GM21737 (cell line): Measurements from ENCODE around the gene VGLL2.
"Not testable (repeated sequence)": the region's sequence is repeated elsewhere in the genome, so short reads cannot be mapped to it uniquely, and the experiment has no call there.

Experiments used
- ATAC-seq: cut with Tn5 transposase; IDR thresholded peaks from one replicate; pipeline ENCODE4 v1.9.1; 2021; ENCODE audit warnings: mild to moderate bottlenecking, moderate library complexity; ENCODE audit not compliant: unreplicated experiment

The VGLL2 gene, protein sequence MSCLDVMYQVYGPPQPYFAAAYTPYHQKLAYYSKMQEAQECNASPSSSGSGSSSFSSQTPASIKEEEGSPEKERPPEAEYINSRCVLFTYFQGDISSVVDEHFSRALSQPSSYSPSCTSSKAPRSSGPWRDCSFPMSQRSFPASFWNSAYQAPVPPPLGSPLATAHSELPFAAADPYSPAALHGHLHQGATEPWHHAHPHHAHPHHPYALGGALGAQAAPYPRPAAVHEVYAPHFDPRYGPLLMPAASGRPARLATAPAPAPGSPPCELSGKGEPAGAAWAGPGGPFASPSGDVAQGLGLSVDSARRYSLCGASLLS

DNA sequence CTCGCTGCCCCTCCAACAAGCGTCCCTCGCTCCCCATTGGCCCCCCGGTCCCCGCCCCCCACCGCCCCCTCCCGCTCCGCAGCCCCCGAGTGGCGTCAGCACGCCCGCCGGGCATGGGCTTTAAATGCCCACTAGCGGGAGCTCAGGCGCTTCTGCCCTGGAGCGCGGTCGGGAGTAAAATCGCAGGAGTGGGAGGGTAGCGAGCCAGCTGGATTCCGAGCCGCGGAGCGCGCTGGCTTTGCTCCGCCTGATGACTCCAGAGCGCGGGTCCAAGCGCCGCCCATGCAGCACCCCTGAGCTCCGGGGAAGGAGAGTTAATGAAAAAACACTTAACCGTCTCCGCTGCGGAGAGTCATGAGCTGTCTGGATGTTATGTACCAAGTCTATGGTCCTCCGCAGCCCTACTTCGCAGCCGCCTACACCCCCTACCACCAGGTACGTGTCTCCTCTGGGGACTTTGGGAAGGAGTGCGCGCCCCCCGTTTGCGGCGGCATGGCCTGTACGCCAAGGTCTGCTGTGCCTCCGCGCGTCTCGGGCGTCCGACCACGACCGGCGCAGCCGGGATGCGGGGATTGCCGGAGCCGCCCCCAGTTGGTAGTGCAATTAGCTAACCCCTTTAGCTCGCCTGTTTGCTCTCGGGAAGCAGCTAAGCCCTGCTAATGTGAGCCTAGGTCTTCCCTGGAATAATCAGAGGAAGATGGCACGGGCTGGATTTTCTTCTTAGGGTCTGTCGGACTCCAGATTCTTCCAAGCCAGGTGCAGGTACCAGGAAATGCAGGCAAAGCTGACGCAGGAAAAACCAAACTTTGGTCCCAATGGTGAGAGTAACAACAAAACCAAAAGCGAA lies at the start of gene VGLL2:
VGLL2 (plus strand) TSS at position 149 of the 847 bp plus-strand sequence; CDS start at position 355, 206 bp downstream.
- no peak for ATAC-seq

DNA sequence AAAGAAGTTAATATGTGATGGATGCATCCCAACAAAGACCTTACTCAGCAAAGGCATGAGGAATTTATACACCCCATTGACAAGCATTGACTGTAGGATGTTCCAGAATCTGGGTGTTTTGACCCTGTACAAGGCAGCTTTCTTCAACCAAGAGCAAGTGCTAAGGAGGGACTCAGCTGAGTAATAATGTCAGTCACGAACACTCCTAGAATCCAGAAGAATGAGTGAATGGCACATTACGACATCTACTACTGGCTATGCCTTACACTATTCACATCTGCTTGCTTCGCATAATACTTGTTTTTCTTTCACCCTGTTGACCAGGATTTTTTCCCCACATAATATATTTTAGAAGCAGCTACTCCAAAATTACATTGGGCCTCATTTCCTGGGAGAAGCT lies 42.5 kb upstream of the VGLL2 start:
- ATAC-seq = no peak

DNA sequence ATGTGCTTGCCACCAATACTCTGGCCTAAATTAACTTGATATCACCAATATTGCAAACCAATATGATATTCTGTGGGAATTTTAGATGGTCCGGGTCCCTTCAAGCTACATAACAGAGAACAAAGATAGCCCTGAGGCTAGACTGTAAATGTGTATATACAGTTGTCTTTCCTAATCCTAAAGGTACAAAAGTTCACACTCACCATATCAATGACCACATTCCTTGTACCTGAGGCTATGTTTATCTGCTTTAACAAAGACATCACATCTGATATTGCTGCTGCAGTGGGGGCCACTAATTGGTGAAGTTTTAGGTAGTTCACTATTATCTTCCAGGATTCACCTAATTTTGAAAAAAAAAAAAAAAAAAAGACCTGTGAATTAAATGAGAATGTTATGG lies 38.6 kb upstream of the VGLL2 start:
- ATAC-seq = no peak

DNA sequence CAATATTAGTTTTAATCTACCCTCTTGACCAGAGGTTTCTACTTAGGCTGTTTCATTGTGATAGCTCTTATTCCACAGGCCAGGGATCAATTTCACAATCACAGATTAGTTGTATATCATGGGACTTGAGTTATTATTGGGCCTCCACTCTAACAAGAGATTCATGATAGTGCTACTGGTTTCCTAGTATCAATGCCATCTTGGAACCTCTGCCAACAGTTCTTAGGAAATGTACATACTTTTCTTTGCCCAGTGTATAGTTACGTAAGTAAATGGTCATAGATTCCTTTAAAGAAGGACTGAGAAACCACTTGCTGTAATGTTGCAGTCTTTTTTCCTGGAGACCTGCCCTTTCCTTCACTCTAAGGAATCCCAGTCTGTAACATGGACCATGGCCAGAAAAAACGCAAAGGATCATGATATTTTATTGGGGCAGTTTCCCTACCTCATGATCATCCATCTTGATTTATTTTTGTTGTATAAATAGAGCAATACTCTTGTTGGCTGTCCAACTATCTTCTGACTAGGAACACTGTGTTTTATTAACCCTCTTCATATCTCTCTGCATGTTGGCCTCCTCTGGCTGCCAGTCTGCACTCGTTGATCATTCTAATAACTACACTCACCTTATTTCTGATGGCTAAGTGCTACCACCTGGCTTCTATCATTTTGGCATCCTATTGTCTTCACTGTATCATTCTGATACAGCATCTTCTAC lies 38.0 kb upstream of the VGLL2 start:
- no peak for ATAC-seq

DNA sequence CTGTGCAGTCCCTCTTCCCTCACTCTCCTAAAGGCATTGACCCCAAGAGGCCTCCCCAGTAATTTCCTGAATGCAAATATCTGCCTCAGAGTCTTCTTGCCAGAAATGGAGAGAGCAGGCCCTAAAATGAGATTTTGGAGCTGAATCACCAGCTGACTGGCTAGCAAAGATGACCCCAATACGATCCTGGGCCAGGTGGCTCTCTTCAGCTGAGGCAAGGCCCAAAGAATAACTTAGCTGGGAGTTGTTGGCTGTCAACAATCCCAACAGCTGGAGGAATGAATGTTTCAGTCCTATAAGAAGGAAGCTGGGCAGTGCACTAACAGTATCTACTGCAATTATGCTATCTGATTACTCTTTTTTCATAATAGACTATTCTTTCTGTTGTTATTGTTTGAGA lies 37.2 kb upstream of the VGLL2 start:
- ATAC-seq = no peak

DNA sequence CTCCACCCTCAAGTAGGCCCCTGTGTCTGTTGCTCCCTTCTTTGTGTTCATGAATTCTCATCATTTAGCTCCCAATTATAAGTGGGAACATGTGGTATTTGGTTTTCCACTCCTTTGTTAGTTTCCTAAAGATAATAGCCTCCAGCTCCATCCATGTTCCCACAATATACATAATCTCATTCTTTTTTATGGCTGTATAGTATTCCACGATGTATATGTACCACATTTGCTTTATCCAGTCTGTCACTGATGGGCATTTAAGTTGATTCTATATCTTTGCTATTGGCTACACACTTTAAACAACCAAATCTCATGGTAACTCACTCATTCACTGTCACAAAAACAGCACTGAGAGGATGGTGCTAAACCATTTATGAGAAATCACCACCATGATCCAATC lies 35.5 kb upstream of the VGLL2 start:
- ATAC-seq = no peak

DNA sequence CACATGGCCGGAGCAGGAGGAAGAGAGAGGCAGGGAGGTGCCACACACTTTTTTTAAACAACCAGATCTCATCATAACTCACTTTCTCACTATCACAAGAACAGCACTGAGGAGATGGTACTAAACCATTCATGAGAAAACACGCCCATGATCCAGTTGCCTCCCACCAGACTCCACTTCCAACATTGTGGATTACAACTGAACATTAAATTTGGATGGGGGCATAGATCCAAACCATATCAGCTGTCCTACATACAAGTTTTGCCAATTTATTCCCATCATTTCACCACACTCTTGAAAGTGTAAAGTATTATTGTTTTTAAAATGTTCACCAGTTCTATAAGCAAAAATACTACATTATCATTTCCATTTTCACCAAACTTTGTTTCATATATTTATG lies 33.9 kb upstream of the VGLL2 start:
- ATAC-seq = no peak

DNA sequence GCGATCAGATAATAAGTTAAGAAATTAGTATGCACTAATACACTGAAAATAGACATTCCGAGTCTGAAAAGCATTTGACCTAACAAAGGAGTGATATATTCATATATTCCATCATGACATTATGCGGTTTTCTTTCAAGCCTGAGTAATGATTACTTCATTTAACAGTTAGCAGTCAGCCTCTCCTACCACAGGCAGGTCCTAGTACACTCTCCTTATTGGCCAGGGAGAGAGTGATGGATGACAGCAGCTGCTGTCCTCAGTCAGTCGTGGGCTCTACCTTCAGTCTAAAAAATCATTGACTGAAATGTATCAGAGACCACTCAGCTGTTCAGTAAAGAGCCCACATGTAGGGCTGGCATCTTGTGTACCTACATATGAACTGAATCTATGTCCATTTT lies 33.2 kb upstream of the VGLL2 start:
- ATAC-seq = no peak

DNA sequence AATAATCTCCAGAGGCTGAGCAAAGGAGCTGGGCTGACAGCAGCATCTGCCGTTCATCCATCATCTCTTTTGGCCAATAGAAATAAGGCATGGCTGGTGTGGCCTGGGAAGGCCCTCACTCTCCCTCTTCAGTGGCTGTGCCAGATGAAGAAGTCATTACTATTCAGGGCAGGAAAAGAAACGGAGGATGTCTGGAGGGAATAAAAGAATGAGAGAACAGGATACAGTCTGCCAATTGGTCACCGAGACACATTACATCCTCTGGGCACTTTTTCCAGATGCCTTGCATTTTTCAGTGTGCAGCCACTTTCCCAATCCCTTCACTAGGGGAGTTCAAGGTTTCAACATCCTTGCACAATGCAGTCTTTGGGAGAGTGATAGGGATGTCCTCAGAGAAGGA lies 32.2 kb upstream of the VGLL2 start:
- no peak for ATAC-seq

DNA sequence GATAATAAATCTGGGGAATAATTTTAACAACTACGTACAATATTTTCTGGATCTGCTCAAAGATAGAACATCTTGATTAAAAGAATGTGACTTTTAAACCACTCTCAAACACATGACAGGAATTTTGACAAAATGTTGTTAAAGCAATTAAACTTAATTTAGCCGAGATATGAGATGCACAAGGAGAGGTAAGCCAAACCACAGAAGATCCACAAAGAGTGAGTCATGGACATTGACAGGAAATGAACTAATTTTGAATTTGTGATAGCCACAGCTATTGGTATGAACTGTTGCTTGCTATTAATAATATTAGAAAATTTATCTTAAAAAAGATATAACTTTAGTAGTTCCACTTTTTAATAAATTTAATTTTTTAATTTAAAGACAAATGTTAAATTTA lies 27.8 kb upstream of the VGLL2 start:
- ATAC-seq = no peak

DNA sequence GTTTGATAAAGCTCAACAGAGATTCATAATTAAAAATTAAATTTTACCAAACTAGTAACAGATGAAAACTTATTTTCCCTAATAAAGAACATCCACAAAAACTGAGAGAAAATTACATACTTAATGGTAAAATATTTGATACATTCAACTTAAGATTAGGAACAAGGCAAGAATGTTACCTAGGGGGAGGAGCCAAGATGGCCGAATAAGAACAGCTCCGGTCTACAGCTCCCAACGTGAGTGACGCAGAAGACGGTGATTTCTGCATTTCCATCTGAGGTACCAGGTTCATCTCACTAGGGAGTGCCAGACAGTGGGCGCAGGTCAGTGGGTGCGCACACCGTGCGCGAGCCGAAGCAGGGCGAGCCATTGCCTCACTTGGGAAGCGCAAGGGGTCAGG lies 20.8 kb upstream of the VGLL2 start:
- not testable (repeated sequence) for ATAC-seq

DNA sequence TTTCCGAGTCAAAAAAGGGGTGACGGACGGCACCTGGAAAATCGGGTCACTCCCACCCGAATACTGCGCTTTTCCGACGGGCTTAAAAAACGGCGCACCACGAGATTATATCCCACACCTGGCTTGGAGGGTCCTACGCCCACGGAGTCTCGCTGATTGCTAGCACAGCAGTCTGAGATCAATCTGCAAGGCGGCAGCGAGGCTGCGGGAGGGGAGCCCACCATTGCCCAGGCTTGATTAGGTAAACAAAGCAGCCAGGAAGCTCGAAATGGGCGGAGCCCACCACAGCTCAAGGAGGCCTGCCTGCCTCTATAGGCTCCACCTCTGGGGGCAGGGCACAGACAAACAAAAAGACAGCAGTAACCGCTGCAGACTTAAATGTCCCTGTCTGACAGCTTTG lies 20.4 kb upstream of the VGLL2 start:
- ATAC-seq = not testable (repeated sequence)

DNA sequence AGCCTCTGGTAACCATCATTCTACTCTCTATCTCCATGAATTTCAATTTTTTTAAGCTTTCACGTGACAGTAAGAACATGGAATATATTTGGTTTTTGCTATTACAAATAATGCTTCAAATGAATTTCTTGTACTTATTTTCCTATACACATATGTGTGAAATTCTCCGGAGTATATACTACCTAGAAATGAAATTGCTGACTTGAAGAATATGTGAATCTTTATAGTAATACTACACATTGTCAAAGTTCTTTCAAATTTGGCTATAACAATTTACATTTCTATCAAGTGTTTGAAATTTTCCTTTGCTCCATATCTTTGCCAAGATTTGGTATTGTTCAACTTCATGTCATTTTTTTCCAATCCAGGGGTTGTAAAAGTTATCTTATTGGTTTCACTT lies 11.6 kb upstream of the VGLL2 start:
- no peak for ATAC-seq

DNA sequence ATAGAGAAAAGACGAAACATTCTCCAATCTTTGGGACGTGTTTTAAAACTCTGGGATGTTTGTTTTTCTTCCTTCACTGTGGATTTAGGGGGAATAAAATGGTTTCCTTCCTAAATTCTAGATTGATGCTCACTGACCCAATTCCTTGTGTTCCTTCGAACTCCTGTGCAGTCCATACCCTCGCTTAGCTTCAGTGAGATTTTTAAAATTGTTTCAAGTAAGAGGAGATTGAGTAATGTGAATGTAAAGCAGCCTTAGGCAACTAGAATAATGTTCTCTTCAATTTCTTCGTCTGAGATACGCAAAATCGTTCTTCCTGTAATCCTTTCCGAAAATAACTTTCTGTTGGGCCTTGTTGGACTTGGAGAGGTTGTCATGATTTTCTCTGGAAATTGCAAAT lies 2.6 kb upstream of the VGLL2 start:
- ATAC-seq = no peak

DNA sequence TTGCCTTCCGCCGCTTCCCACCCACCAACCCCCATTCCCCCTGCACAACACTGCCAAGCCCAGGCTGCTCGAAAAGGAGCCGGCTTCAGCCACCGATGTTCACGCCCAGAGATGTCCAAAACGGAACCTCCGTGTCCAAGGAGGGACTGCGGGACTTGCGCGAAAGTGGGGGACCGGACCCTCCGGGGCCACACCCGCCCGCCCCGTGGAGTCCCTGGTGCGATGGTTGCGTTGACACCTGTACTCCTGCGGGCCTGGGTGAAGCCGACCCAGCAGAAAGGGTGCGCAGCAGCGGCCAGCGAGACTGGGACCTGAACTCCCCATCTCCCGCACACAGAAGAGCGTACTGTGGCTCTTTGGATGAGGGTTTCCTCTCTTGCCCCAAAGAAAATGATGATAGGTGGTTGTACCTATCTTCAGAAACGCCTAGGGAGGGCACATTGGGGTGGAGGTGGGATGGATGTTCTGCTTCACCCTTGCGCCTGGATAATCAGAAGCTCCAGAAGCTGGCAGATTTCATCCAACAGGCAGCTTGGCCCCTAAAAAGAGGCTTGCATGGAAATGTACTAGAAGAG lies 1.9 kb upstream of the VGLL2 start:
- no peak for ATAC-seq

DNA sequence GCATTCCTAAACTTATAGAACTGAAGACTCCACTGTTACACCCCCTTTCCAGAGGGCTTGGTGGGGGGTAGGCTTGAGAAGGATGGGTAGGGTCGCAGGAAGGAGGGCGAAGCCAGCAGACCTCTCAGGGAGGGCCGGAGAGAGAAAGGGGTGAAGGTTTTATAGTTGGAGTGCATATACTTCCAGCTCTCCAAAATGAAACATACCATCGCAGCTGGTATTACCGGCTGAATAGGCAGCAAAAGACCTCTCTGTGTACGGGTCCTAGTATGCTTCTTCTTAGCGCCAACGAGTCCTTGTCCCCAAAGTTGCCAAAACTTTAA lies 1.0 kb upstream of the VGLL2 start:
- ATAC-seq = no peak

DNA sequence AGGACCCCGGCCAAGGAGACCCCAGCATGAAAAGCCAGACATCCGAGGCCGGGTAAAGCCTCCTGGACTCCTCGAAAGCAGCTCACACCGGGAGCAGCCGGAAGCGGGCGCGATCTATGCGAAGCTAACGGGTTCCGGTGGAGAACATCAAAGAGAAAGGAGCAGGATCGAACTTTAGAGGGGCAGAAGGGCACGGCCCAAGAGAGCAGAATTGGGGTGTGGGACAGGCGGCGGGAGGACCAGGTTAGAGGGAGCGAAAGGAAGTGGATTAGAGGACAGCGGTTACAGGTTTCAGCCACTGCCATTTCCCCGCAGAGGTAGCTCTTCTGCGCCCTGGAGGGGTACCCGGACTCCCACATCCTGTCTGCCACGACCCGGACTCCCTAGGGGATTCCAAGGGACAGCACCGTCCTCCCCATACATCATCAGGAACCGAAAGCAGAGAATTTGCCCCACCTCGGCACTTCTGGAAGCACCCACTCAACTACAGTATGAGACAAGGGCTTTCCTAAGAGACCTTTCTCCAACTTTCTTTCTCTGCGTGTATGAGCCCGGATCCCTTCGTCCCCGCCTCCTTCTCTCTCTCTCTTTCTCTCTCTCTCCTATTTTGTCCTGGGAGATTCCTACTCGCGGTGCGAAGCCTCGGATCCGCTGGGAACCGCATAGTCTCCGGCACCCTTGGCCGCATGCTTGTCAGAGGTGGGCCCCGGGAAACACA lies 507 bp upstream of the VGLL2 start:
- ATAC-seq = peak; percentile 64

DNA sequence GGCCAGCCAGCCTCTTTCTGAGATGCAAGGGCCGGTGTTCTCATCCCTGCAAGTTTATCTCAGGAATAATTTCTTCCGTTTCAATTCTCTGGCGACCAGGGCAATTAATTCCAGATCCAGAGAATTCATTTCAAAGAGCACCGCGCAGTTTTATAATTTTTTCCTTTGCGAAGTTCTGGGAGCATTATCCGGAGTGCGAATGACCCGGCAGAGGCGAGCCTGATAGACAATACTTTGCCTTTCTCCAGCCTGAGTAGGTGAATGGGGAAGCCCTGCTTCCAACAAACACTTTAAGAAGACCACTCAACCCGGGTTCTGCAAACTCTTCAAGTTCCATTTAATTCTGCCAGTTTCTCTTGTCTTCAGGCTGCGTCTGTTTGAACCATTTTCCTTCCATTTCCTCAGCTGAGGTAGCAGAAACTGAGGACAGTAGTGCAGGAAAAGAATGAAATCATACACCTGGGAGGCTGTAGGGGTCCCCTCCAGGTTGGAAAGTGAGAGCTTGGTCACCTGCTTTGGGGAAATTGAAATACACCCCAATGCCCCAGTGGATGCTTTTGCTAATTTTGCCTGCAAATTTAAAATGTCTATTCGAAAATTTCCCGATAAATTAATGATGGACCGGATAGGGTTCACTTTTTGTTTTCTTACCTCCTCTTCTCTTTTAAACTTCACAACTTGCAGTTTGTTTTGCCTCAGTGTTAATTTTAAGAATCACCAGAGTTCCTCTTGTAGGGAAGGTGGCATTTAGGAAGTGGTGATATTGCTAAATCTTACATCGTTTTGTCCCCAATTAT lies 1.1 kb downstream of the VGLL2 start:
- no peak for ATAC-seq

DNA sequence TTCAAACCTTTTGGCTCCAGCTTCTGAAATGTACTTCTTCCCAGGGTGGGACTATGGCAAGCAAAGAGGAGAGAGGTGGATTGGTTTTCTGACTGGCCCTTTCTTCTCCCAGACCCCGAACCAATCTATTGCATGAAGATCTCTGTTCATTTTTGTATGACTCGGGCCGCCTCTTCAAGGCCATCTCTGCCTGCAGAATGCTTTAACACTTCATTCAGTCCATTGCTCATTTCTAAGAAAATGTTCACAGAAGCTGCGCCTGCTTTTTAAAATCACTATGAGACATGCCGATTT lies 1.6 kb downstream of the VGLL2 start:
- no peak for ATAC-seq

DNA sequence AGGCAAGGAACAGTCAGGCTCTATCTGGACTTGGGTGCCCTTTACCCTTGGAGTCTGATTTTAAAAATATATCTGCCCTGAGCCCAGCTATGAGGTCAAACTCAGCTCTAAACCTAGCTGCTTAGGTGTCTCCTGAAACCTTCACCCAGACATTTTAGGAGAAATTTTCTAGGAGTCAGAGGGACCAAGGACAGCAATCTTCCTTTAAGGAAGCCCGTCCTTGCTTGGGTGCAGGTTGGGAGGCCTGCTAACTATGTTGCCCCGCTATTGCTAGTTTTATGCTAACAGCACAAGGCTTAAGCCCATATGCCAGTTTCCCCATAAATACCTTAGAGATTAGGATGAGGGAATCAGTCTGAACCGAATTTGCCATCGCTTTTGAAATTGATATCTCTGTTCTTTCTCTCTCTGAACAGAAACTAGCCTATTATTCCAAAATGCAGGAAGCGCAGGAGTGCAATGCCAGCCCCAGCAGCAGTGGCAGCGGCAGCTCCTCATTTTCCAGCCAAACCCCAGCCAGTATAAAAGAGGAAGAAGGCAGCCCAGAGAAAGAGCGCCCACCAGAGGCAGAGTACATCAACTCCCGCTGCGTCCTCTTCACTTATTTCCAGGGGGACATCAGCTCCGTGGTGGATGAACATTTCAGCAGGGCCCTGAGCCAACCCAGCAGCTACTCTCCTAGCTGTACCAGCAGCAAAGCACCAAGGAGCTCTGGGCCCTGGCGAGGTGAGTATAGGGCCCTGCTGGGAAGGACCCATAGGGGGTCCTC lies 2.6 kb downstream of the VGLL2 start:
- ATAC-seq = no peak
